Right kidney (tissue), 1 donor: Measurements from ENCODE around the gene BRINP1.

Source experiments
- DNase-seq: peaks from one replicate; pipeline ENCODE4 v3.0.0-alpha.2; 2016

Gene BRINP1

GRCh38 chr9:119121899-119122298 is 247.3 kb downstream of the BRINP1 start:
- no peak for DNase-seq

GRCh38 chr9:119117409-119117808 is 251.8 kb downstream of the BRINP1 start:
- DNase-seq, result no peak
